HG03575 (cell line): ENCODE data around the gene SLC6A3.
"Not testable (repeated sequence)": the region's sequence is repeated elsewhere in the genome, so short reads cannot be mapped to it uniquely, and the experiment has no call there.

Source experiments
- ATAC-seq: cut with Tn5 transposase; IDR thresholded peaks from one replicate; pipeline ENCODE4 v1.9.1; 2021; ENCODE audit not compliant: unreplicated experiment, insufficient number of reproducible peaks, low FRiP score; ENCODE audit errors: extremely low read depth

SLC6A3 gene

GRCh38 chr5:1382248-1382700, 63.0 kb downstream of the SLC6A3 start:
- ATAC-seq: no peak

DNA sequence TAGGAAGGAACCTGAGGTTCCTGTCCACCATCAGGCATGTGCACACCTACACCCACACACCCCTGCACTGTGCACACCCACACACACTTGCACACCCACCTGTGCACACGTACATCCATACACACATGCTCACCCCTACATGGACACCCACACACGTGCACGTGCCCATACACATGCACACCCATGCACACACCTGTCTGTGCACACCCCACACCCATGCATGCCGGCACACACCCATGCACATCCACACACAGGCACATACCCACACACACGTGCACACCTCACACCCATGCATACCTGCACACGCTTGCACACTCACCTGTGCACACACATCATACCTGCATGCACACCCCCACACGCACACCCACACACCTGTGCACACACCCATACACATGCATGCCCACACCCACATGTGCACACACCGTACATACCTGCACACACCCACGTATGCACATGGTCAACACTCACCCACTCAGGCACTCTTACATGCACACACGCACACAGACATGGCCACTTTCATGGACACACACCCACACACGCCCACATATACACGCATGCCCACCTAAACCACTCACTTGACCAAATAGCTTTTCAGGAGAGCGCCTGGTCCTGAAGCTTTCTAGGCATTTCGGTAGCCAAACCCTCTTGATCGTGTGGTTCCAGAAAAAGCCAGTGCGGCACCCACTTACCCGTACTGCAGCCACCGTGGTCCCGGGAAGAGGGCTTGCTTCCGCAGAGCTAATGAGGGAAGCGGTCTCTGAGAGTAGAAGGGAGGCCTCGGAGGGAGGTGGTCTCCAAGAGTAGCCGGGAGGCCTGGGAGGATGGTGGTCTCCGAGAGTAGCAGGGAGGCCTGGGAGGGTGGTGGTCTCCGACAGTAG, 63.6 kb downstream of the SLC6A3 start:
- no peak for ATAC-seq

- ATAC-seq: no peak
Observed at GRCh38 chr5:1380910-1381309, 64.3 kb downstream of the SLC6A3 start.

DNA sequence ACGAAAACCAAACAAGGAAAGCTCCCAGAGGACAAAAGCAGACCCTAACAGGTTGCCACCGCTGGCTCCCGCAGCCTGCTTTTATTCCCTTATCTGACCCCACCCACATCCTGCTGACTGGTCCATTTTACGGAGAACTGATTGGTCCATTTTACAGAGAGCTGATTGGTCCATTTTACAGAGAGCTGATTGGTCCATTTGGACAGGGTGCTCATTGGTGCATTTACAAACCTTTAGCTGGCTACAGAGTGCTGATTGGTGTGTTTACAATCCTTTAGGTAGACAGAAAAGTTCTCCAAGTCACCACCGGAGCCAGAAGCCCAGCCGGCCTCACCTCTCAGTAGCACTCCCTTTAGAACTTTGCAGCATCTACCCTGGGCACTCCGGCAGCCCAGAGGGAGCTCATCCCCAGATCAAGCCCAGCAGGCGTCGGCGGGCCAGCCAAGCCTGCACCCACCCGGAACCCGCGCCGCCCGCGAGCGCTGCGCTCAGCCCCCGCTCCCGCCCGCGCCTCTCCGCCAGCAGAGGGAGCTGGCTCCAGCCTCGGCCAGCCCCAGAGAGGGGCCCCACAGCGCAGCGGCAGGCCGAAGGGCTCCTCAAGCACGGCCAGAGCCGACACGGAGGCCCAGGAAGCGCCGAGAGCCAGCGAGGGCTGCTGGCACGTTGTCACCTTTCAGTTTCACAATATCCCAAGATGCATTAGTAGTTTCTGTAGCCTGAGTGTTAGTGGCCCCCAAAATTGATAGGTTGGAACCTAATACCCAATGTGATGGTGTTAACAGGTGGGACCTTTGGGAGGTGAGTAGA, 65.0 kb downstream of the SLC6A3 start:
- ATAC-seq: no peak

DNA sequence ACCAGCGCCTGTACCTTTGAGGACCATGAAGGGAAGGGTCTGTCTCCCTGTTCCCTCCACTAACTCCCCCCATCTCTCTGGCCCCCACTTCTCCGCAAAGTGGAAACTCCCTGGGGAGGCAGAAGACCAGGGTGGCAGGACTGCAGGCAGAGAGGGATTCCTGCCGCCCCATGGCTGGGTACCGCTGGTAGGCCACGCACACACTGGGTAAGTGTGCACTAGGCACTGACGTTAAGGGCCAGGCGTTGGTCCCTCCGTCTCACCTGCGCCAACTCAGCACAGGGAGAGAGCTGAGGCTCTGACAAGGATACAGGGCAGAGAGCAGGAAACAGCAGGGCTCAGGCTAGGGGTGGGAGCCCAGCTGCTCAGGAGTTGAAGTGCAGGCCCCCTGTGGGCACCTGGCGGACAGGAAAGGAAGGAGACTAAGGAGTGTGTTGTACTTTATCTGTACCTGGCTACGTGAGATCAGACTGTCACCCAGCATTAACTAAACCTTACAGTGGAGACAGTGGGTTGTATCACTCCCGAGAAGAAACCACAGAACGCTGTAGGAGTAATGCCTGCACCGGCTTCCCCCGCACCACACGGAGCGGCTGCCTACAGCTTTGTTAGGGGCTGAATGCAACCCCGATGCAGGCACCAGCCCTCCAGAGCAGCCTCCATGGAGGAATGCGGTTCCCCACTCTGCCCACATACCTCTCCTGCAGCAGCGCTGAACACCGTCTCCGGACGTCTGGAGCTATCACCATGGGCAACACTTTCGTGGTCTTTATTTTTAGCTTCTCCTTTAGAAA, 66.2 kb downstream of the SLC6A3 start:
- no peak for ATAC-seq

DNA sequence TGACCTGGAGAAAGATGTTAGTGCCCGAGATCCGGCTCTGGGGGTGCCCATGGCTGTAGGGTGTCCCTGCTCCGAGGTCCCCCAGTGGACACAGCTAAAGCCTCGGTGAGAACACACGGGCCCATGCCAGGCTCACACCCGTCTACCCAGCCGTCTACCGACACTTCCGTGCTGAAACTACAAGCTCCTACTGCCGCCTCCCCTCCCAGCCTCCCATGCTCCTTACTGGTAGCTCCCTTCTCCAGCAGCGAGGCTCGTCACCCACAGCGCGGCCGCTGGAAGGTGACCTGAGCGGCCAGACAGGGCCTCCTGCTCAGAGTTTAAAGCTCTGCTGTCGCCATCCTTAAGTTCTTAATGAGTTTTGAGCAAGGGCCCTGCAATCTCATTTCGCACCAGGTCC, 67.1 kb downstream of the SLC6A3 start:
- ATAC-seq: no peak

DNA sequence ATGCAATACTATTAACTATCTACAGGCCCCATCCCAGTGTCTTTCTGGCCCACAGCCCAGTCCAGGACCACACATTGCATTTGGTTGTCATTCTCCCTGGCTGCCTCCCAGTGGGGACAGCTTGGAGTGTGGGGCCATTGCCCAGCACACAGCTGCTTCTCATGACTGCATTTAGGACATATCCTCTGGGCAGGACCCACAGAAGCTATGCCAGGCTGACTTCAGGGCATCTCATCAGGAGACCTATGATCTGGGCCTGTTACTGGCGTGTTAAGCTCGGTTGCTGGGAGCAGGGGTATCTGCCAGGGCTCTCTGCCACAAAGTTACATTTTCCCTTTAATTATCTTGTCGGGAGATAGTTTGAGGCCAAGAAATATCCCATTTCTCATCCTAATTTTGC, 68.3 kb downstream of the SLC6A3 start:
- ATAC-seq: no peak

DNA sequence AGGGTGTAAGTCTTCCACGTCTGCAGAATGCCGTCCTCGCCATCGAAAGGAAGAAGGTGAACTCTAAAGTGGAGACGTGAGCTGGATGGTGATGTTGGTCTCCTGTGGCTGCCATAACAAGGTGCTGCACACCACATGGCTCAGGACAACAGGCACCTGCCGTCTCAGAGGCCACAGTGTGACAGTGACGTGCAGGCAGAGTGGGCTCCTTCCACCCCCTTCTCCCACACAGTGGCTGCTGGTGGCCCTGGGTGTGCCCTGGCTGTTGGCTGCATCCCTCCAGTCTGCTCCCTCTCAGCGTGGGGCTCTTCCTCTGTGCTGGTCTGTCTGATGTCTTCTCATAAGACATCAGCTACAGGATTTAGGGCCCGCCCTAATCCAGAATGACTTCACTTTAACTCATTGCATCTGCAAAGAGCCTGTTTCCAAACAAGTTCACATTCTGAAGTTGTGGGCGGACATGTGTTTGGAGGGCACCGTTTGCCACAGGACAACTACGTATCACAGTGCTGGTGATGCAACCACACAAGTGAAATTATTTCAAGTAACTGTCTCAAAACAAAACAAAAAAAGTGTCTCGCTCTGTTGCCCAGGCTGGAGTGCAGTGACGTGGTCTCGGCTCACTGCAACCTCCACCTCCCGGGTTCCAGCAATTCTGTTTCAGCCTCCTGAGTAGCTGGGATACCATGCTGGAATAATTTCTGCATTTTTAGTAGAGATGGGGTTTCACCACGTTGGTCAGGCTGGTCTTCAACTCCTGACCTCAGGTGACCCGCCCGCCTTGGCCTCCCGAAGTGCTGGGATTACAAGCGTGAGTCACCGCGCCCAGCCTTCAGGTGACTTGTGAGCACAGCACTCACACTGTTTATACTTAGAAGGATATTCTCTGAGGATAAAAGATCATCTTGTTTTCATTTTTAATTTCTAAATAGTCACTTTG, 69.1 kb downstream of the SLC6A3 start:
- ATAC-seq: no peak

GRCh38 chr5:1374679-1375055, 70.6 kb downstream of the SLC6A3 start:
- no peak for ATAC-seq

- no peak for ATAC-seq
Observed at GRCh38 chr5:1374030-1374678, 71.1 kb downstream of the SLC6A3 start.

- ATAC-seq: not testable (repeated sequence)
Observed at GRCh38 chr5:1371972-1372342, 73.3 kb downstream of the SLC6A3 start.

- no peak for ATAC-seq
Observed at GRCh38 chr5:1371218-1371971, 73.8 kb downstream of the SLC6A3 start.

DNA sequence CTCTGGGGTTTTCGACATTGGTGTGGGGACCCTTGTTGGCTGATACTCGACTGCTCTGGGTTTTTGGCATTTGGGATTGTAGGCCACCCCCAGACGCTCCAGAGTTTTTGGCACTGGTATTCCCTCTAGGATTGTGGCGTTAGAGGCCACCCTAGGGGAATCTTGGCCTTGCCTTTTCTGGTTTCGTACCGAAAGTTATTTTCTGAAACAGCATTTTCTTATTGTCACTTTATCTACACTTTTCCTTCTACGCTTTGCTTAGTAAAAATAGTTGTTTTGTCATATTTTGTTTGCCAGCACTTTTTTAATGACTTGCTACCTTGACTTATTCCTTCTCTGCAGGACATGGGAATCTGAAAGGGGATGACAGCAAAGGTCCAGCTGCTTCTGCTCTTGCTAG, 75.2 kb downstream of the SLC6A3 start:
- ATAC-seq: no peak

- ATAC-seq: no peak
Observed at GRCh38 chr5:1368756-1369155, 76.5 kb downstream of the SLC6A3 start.

DNA sequence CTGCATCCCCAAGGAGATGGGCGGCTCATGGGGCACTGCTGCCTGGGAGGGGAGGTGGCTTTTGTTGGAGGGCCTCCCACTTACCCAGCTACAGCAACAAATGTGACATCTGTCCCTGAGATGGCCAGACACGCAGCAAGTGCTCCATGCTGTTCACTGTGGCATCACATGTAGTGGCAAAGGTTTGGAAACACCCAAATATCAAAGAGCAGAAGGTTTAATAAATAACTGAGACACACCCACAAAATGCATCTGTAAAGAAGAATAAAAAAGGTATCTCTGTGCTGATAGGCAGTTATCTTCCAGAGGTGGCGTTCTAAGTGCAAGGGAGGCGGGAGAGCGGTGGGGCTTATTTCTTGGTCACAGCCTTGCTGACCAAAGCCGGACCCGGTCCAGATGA, 77.0 kb downstream of the SLC6A3 start:
- no peak for ATAC-seq

- ATAC-seq: no peak
Observed at GRCh38 chr5:1367149-1367548, 78.1 kb downstream of the SLC6A3 start.

- no peak for ATAC-seq
Observed at GRCh38 chr5:1366514-1366913, 78.7 kb downstream of the SLC6A3 start.
